H1 (cell line): ENCODE results near the gene FGF14. TPM values are rescaled to one million over a fixed set of nuclear protein-coding genes. Genes with fewer than 3 reads are reported as not detected.

Experiments used
- CTCF ChIA-PET: fragments of 300-600 bp; sonication (Branson Sonifier 250); formaldehyde crosslinking; loops from one replicate; lab custom pipeline; 2021; ENCODE audit not compliant: partially characterized antibody; lab: Charles Lee
- POLR2A ChIA-PET: fragments of 300-600 bp; sonication (Branson Sonifier 250); formaldehyde crosslinking; loops from one replicate; lab custom pipeline; 2021; ENCODE audit warnings: inconsistent platforms; ENCODE audit not compliant: partially characterized antibody; lab: Charles Lee
- DNase-seq, 2 experiments: peaks; one replicate each; pipeline versions ENCODE4 v3.0.0 to v3.0.0-alpha.2; 2010 to 2022; ENCODE audit warnings: low spot score in 2 of 2, low read depth in 1 of 2, mixed read lengths in 1 of 2
- FAIRE-seq: peaks from 2 replicates; lab custom pipeline; 2011; peaks lifted over from hg19 to GRCh38; lab: Jason Lieb, UNC
- H2AFZ ChIP-seq: 2 replicates; pipeline ENCODE4 v1.8.1; 2012; ENCODE audit warnings: low read length, inconsistent platforms
- H2AK5ac ChIP-seq: 2 replicates; pipeline ENCODE4 v1.6.1; 2013; ENCODE audit warnings: low read depth, low read length
- H2BK120ac ChIP-seq: replicated peaks from 2 replicates; pipeline ENCODE3; 2013; ENCODE audit warnings: low read depth, low read length, inconsistent platforms
- H2BK12ac ChIP-seq: 2 replicates; pipeline ENCODE4 v1.6.1; 2013; ENCODE audit warnings: low read depth, low read length
- H2BK15ac ChIP-seq: 2 replicates; pipeline ENCODE4 v1.6.1; 2013; ENCODE audit warnings: low read length
- H2BK20ac ChIP-seq: 2 replicates; pipeline ENCODE4 v1.6.1; 2013; ENCODE audit warnings: low read length
- H2BK5ac ChIP-seq: 2 replicates; pipeline ENCODE4 v1.6.1; 2013; ENCODE audit warnings: low read depth, low read length
- H3K14ac ChIP-seq: 2 replicates; pipeline ENCODE4 v1.6.1; 2013; ENCODE audit warnings: inconsistent platforms; ENCODE audit not compliant: insufficient read length
- H3K18ac ChIP-seq: 2 replicates; pipeline ENCODE4 v1.6.1; 2013; ENCODE audit warnings: low read length; ENCODE audit errors: extremely low read depth
- H3K23ac ChIP-seq: 2 replicates; pipeline ENCODE4 v1.6.1; 2013; ENCODE audit warnings: inconsistent platforms; ENCODE audit not compliant: insufficient read length
- H3K23me2 ChIP-seq: 2 replicates; pipeline ENCODE4 v1.6.1; 2013; ENCODE audit warnings: low read depth, low read length
- H3K27ac ChIP-seq: 2 replicates; pipeline ENCODE4 v1.6.1; 2011; ENCODE audit warnings: low read depth, low read length, inconsistent platforms
- H3K27me3 ChIP-seq, 4 experiments: replicated peaks in 1 of 4; 1 replicate in 1 of 4; 2 replicates in 3 of 4; pipeline versions ENCODE4 v1.6.1 to v1.8.1; 2011 to 2013; ENCODE audit warnings: low read length in 3 of 4, mild to moderate bottlenecking in 3 of 4, inconsistent platforms in 2 of 4, mixed read lengths in 2 of 4, moderate library complexity in 1 of 4; ENCODE audit not compliant: control insufficient read depth in 3 of 4, insufficient read depth in 3 of 4; ENCODE audit errors: extremely low read depth in 1 of 4
- H3K36me3 ChIP-seq, 4 experiments: 2 replicates each; pipeline versions ENCODE4 v1.6.1 to v1.8.1; 2011 to 2013; ENCODE audit warnings: mild to moderate bottlenecking in 4 of 4, low read length in 3 of 4, moderate library complexity in 2 of 4, control low read depth in 1 of 4, inconsistent platforms in 1 of 4; ENCODE audit not compliant: insufficient read depth in 4 of 4, control insufficient read depth in 2 of 4
- H3K4ac ChIP-seq: replicated peaks from 2 replicates; pipeline ENCODE3; 2013; ENCODE audit warnings: low read length, low read depth, mixed read lengths, inconsistent platforms; ENCODE audit not compliant: insufficient read length
- H3K4me1 ChIP-seq, 4 experiments: replicated peaks in 1 of 4; 1 replicate in 1 of 4; 2 replicates in 3 of 4; pipeline versions ENCODE4 v1.6.1 to v1.8.1; 2011 to 2013; ENCODE audit warnings: low read length in 3 of 4, inconsistent platforms in 2 of 4, mixed read lengths in 1 of 4; ENCODE audit not compliant: insufficient read depth in 4 of 4, control insufficient read depth in 3 of 4
- H3K4me2 ChIP-seq, 2 experiments: 2 replicates each; pipeline versions ENCODE4 v1.6.1 to v1.8.1; 2011 to 2013; ENCODE audit warnings: low read depth in 2 of 2, low read length in 2 of 2, control low read depth in 1 of 2, inconsistent platforms in 1 of 2, mild to moderate bottlenecking in 1 of 2; ENCODE audit not compliant: insufficient read depth in 1 of 2
- H3K4me3 ChIP-seq, 4 experiments: fragments of 200-600, 300-600 bp in 1 of 4; sonication (generic), shearing (Covaris generic), sonication (Bioruptor Twin) in 1 of 4; 2 replicates each; pipeline versions ENCODE4 v1.5.1 to v1.8.1; 2011 to 2016; ENCODE audit warnings: low read length in 4 of 4, low read depth in 3 of 4, control low read depth in 2 of 4, inconsistent platforms in 2 of 4, mild to moderate bottlenecking in 2 of 4, mixed read lengths in 1 of 4, moderate library complexity in 1 of 4; ENCODE audit not compliant: insufficient read depth in 2 of 4; ENCODE audit errors: extremely low read depth in 1 of 4
- H3K56ac ChIP-seq: replicated peaks from 2 replicates; pipeline ENCODE3; 2013; ENCODE audit warnings: low read depth, mild to moderate bottlenecking, mixed read lengths, low read length, inconsistent platforms; ENCODE audit not compliant: insufficient read length
- H3K79me1 ChIP-seq: 2 replicates; pipeline ENCODE4 v1.6.1; 2013; ENCODE audit warnings: low read depth, low read length, control low read depth
- H3K79me2 ChIP-seq, 2 experiments: 2 replicates each; pipeline versions ENCODE4 v1.6.1 to v1.8.1; 2012 to 2013; ENCODE audit warnings: low read length in 2 of 2, mild to moderate bottlenecking in 2 of 2, inconsistent platforms in 1 of 2; ENCODE audit not compliant: insufficient read depth in 2 of 2, control insufficient read depth in 1 of 2
- H3K9ac ChIP-seq, 4 experiments: replicated peaks in 1 of 4; 1 replicate in 1 of 4; 2 replicates in 3 of 4; pipeline versions ENCODE4 v1.6.1 to v1.8.1; 2011 to 2013; ENCODE audit warnings: low read depth in 3 of 4, low read length in 3 of 4, control low read depth in 2 of 4, mild to moderate bottlenecking in 2 of 4, moderate library complexity in 2 of 4, inconsistent platforms in 1 of 4; ENCODE audit errors: extremely low read depth in 1 of 4
- H3K9me3 ChIP-seq, 2 experiments: 2 replicates each; pipeline versions ENCODE4 v1.6.1 to v1.8.1; 2012 to 2013; ENCODE audit warnings: mild to moderate bottlenecking in 2 of 2, moderate library complexity in 2 of 2, control low read depth in 1 of 2, inconsistent platforms in 1 of 2, low read depth in 1 of 2, low read length in 1 of 2, mixed read lengths in 1 of 2; ENCODE audit not compliant: insufficient read depth in 2 of 2
- H4K20me1 ChIP-seq, 2 experiments: replicated peaks in 1 of 2; 2 replicates each; pipeline versions ENCODE3 to v1.8.1; 2011 to 2013; ENCODE audit warnings: inconsistent platforms in 2 of 2, low read length in 2 of 2, mild to moderate bottlenecking in 1 of 2; ENCODE audit not compliant: insufficient read depth in 2 of 2, control insufficient read depth in 1 of 2
- H4K5ac ChIP-seq: 2 replicates; pipeline ENCODE4 v1.6.1; 2013; ENCODE audit warnings: low read length, low read depth, mixed read lengths, inconsistent platforms; ENCODE audit not compliant: insufficient read length
- H4K8ac ChIP-seq: 2 replicates; pipeline ENCODE4 v1.8.0; 2013; ENCODE audit warnings: mild to moderate bottlenecking, moderate library complexity, low read length, inconsistent platforms; ENCODE audit not compliant: insufficient read depth; ENCODE audit errors: extremely low read depth
- H4K91ac ChIP-seq: replicated peaks from 2 replicates; pipeline ENCODE3; 2013; ENCODE audit warnings: low read length, mixed read lengths, inconsistent platforms; ENCODE audit not compliant: insufficient read length
- ATF2 ChIP-seq: IDR thresholded peaks from 2 replicates; pipeline ENCODE4 v1.6.1; 2012; ENCODE audit warnings: low read length, inconsistent platforms
- BCL11A ChIP-seq, 2 experiments: IDR thresholded peaks; one replicate each; pipeline ENCODE4 v1.6.1; 2011; ENCODE audit warnings: low read depth in 2 of 2, low read length in 2 of 2, mild to moderate bottlenecking in 2 of 2
- CBX5 ChIP-seq: fragments of 300-800, 300-1000 bp; sonication (generic); IDR thresholded peaks from 2 replicates; pipeline ENCODE4 v1.7.1; 2016; ENCODE audit warnings: antibody characterized with exemption, low read length, low read depth
- CEBPB ChIP-seq: IDR thresholded peaks from 2 replicates; pipeline ENCODE4 v1.6.1; 2012; ENCODE audit warnings: low read depth, low read length
- MAX ChIP-seq: IDR thresholded peaks from 2 replicates; pipeline ENCODE4 v1.6.1; 2012; ENCODE audit warnings: inconsistent platforms
- PHF8 ChIP-seq: fragments of 200-600 bp; sonication (generic); conservative IDR thresholded peaks from 2 replicates; pipeline ENCODE4 v1.7.1; 2012; ENCODE audit warnings: low read depth, mild to moderate bottlenecking, inconsistent platforms, low read length, moderate library complexity
- POLR2AphosphoS5 ChIP-seq: IDR thresholded peaks from 2 replicates; pipeline ENCODE4 v1.6.1; 2011; ENCODE audit warnings: low read depth, low read length
- RFX5 ChIP-seq: IDR thresholded peaks from 2 replicates; pipeline ENCODE4 v1.6.1; 2011; ENCODE audit warnings: low read depth, low read length, improper control_type of control experiment, borderline replicate concordance
- SP1 ChIP-seq: IDR thresholded peaks from 2 replicates; pipeline ENCODE4 v1.6.1; 2011; ENCODE audit warnings: low read depth, low read length
- SP2 ChIP-seq: IDR thresholded peaks from 2 replicates; pipeline ENCODE4 v1.6.1; 2012; ENCODE audit warnings: mild to moderate bottlenecking, low read length, inconsistent platforms
- SP4 ChIP-seq: IDR thresholded peaks from 2 replicates; pipeline ENCODE4 v1.6.1; 2012; ENCODE audit warnings: low read length, inconsistent platforms
- SRF ChIP-seq: IDR thresholded peaks from 2 replicates; pipeline ENCODE4 v1.6.1; 2011; ENCODE audit warnings: mild to moderate bottlenecking, low read depth, low read length, moderate library complexity
- TAF1 ChIP-seq: IDR thresholded peaks from 2 replicates; pipeline ENCODE4 v1.6.1; 2011; ENCODE audit warnings: mild to moderate bottlenecking, low read depth, low read length
- ZNF274 ChIP-seq: IDR thresholded peaks from 2 replicates; pipeline ENCODE4 v1.7.0; 2012; ENCODE audit warnings: low read length, borderline replicate concordance; ENCODE audit errors: extremely low read depth
- WGBS, 2 experiments: shearing (Covaris generic) in 1 of 2; methylation state at CpG; one replicate each; pipeline versions ENCODE4 v1.1.6 to v1.1.7; 2013 to 2015; ENCODE audit warnings: low lambda C conversion rate in 2 of 2, mixed read lengths in 2 of 2, inconsistent platforms in 1 of 2, low coverage in 1 of 2, missing lambda C conversion rate in 1 of 2; ENCODE audit not compliant: insufficient replicate concordance in 2 of 2, insufficient coverage in 1 of 2, insufficient read length in 1 of 2; ENCODE audit errors: extremely low coverage in 1 of 2, missing lambda C conversion rate in 1 of 2; 5-methylcytosine and 5-hydroxymethylcytosine counted together
- polyA plus RNA-seq, 7 experiments: library from polyadenylated mRNA; depleted of rRNA in 3 of 7; stranded (reverse) in 5 of 7; unstranded in 2 of 7; fragments of >200 nt in 5 of 7; fragments of 200-250 nt in 2 of 7; gene quantifications; 1 replicate in 5 of 7; 2 replicates in 1 of 7; 4 replicates in 1 of 7; pipeline versions ENCODE4 v1.2.1 to v1.2.3, GENCODE V29; 2011 to 2013; ENCODE audit warnings: missing spikeins in 2 of 7, mixed read lengths in 2 of 7
- total RNA-seq: library from RNA; stranded (reverse); fragmentation: NEBNext Ultra II Directional; extraction: Animal tissue kit (Norgen Biotek cat#: 25700); gene quantifications from 2 replicates; pipeline ENCODE4 v1.2.1, GENCODE V29; 2021

The FGF14 gene
- total and polyA plus RNA-seq, 2 of the 8 experiments (the other 6 are each of a cell fraction or from before 2014, with no cell fraction given), result 0.05 to 0.58 TPM

- Histone ChIP-seq H4K91ac (no peak overlapping the region), H2BK20ac (no peak overlapping the region), H2AK5ac (no peak overlapping the region), H2BK5ac (no peak overlapping the region), H3K9me3 (no peaks in the 10 kb centered on the region), H4K20me1 (no peaks in the 10 kb centered on the region), H2BK12ac (no peak overlapping the region), H4K8ac (no peak overlapping the region), H3K23ac (no peak overlapping the region), H3K4me2 (no peak overlapping the region), H3K23me2 (no peaks in the 10 kb centered on the region), H2BK120ac (no peak overlapping the region), H3K79me2 (no peaks in the 10 kb centered on the region), H2AFZ (no peak overlapping the region), H3K36me3 (no peaks in the 10 kb centered on the region), H3K4me1 (no peaks in the 10 kb centered on the region), H3K27me3 (no peaks in the 10 kb centered on the region), H3K18ac (no peak overlapping the region), H4K5ac (no peak overlapping the region), H3K4ac (no peak overlapping the region), H3K4me3 (no peak overlapping the region), H2BK15ac (no peak overlapping the region), H3K56ac (no peak overlapping the region), H3K14ac (no peak overlapping the region), H3K9ac (no peak overlapping the region), H3K79me1 (no peaks in the 10 kb centered on the region), H3K27ac (no peak overlapping the region)
- ChIA-PET POLR2A (no interaction called here), CTCF (interaction anchor here (0.7 kb wide), 1 partner anchor 15 kb away, joined by 3 read pairs; no protein-coding TSS in a partner anchor)
- no peak for FAIRE-seq
- TF ChIP-seq MAX, result no peak
- TF ChIP-seq SP1, result no peak
- TF ChIP-seq BCL11A (IDR thresholded peaks at IDR 0.05; ENCODE audit: low read depth in 2 of 2, low read length in 2 of 2), result no peak
- no peak for TF ChIP-seq SP2
- no peak for TF ChIP-seq RFX5
- no peak for TF ChIP-seq TAF1
- no peak for TF ChIP-seq ATF2
- no peak for TF ChIP-seq CBX5
- TF ChIP-seq CEBPB, result no peak
- no peak for TF ChIP-seq SRF
- no peak for TF ChIP-seq POLR2AphosphoS5
- no peak for TF ChIP-seq SP4
- no peak for TF ChIP-seq PHF8
- TF ChIP-seq ZNF274, result no peak
- 96% methylated on average over 4 of the region's 4 CpGs; no CpG with 5 or more reads in 1 of the 2 experiments for WGBS, 2 experiments
- DNase-seq, result no peak
Measured at GRCh38 chr13:102176846-102177245, 225.0 kb downstream of the FGF14 start.
